Tracheal epithelial cell (primary cell): ENCODE data around the gene RWDD1. TPM values are rescaled to one million over a fixed set of nuclear protein-coding genes. Genes with fewer than 3 reads are reported as not detected.

Source experiments
- total RNA-seq: library from RNA; depleted of rRNA; stranded (reverse); fragments of >200 nt; gene quantifications from 2 replicates; pipeline ENCODE4 v1.2.1, GENCODE V29; 2014

RWDD1 gene
- 13.3 and 19.4 TPM in 2 replicates for total RNA-seq

GRCh38 chr6:116570856-116571682 lies at the start of gene RWDD1:
Gene RWDD1, plus strand, starts transcription at chr6:116571504. Its CDS starts 79 bp downstream, at chr6:116571583.

GRCh38 chr6:116545651-116546050 lies 25.7 kb upstream of the RWDD1 start, which contains the start of gene TRAPPC3L:
Gene TRAPPC3L, minus strand, starts transcription at chr6:116545684. Its CDS starts 170 bp downstream, at chr6:116545514.

GRCh38 chr6:116553451-116553850 lies 17.9 kb upstream of the RWDD1 start, which contains the start of gene CALHM4:
Gene CALHM4, plus strand, starts transcription at chr6:116553751. Its CDS starts 43 bp downstream, at chr6:116553794.

GRCh38 chr6:116615937-116616736 lies 44.8 kb downstream of the RWDD1 start, which contains the start of gene RSPH4A:
Gene RSPH4A, plus strand, starts transcription at chr6:116616479. Its CDS starts 145 bp downstream, at chr6:116616624.

Other genes starting within 250 kb of the RWDD1 start
- gene DSE, start 200.6 kb upstream of the RWDD1 start, total RNA-seq = 113 and 202 TPM in 2 replicates
- gene CALHM6, start 110.1 kb upstream of the RWDD1 start, total RNA-seq = 1.3 and 1.4 TPM in 2 replicates
- gene CALHM5, start 59.9 kb upstream of the RWDD1 start, total RNA-seq = under 0.01 TPM in 1 of 2 replicates, not detected in the other
- not detected in 2 replicates for gene TRAPPC3L, start 25.8 kb upstream of the RWDD1 start, total RNA-seq
- gene CALHM4, start 17.8 kb upstream of the RWDD1 start, total RNA-seq = not detected in 2 replicates
- gene RSPH4A, start 45.0 kb downstream of the RWDD1 start, total RNA-seq = under 0.01 TPM in 1 of 2 replicates, not detected in the other
- gene ZUP1, start 97.3 kb downstream of the RWDD1 start, total RNA-seq = 15.4 and 21.1 TPM in 2 replicates
- gene KPNA5, start 109.7 kb downstream of the RWDD1 start, total RNA-seq = 5.3 and 6.6 TPM in 2 replicates
- gene FAM162B, start 194.2 kb downstream of the RWDD1 start, total RNA-seq = not detected in 2 replicates